Trophoblast cell (in vitro differentiated cells and primary cell): ENCODE data around the gene CFAP97D2.

Experiments used
- DNase-seq, 2 donors: peaks; one replicate each; pipeline ENCODE4 v3.0.0-alpha.2; 2016
- H2AFZ ChIP-seq: 2 replicates; pipeline ENCODE4 v1.6.1; 2013; ENCODE audit warnings: low read length, moderate library complexity, mild to moderate bottlenecking; ENCODE audit not compliant: insufficient read depth, poor library complexity
- H2AK5ac ChIP-seq: 2 replicates; pipeline ENCODE4 v1.6.1; 2013; ENCODE audit warnings: mild to moderate bottlenecking, low read length
- H2BK120ac ChIP-seq: 2 replicates; pipeline ENCODE4 v1.6.1; 2013; ENCODE audit warnings: low read length, mild to moderate bottlenecking, moderate library complexity; ENCODE audit not compliant: insufficient read depth, poor library complexity
- H2BK12ac ChIP-seq: 2 replicates; pipeline ENCODE4 v1.6.1; 2013; ENCODE audit warnings: mild to moderate bottlenecking, low read length, moderate library complexity
- H2BK5ac ChIP-seq: 2 replicates; pipeline ENCODE4 v1.6.1; 2013; ENCODE audit warnings: low read length, low read depth, moderate library complexity, mild to moderate bottlenecking; ENCODE audit not compliant: poor library complexity
- H3K14ac ChIP-seq: 2 replicates; pipeline ENCODE4 v1.6.1; 2013; ENCODE audit warnings: mild to moderate bottlenecking, low read length
- H3K18ac ChIP-seq: 2 replicates; pipeline ENCODE4 v1.6.1; 2013; ENCODE audit warnings: mild to moderate bottlenecking, low read length
- H3K23ac ChIP-seq: 2 replicates; pipeline ENCODE4 v1.6.1; 2013; ENCODE audit warnings: low read length
- H3K27ac ChIP-seq: 2 replicates; pipeline ENCODE4 v1.5.1; 2013; ENCODE audit warnings: low read depth, mild to moderate bottlenecking, inconsistent platforms, low read length, moderate library complexity
- H3K27me3 ChIP-seq: 2 replicates; pipeline ENCODE4 v1.6.1; 2013; ENCODE audit warnings: inconsistent platforms, mild to moderate bottlenecking, low read length, moderate library complexity; ENCODE audit not compliant: insufficient read depth
- H3K36me3 ChIP-seq, 2 experiments: 1 replicate in 1 of 2; 2 replicates in 1 of 2; pipeline ENCODE4 v1.6.1; 2013; ENCODE audit warnings: low read length in 2 of 2, mild to moderate bottlenecking in 2 of 2, moderate library complexity in 1 of 2; ENCODE audit not compliant: insufficient read depth in 2 of 2, control insufficient read depth in 1 of 2
- H3K4ac ChIP-seq: 2 replicates; pipeline ENCODE4 v1.6.1; 2013; ENCODE audit warnings: low read depth, mild to moderate bottlenecking, low read length, moderate library complexity
- H3K4me1 ChIP-seq, 2 experiments: 1 replicate in 1 of 2; 2 replicates in 1 of 2; pipeline ENCODE4 v1.6.1; 2013; ENCODE audit warnings: low read length in 2 of 2, mild to moderate bottlenecking in 2 of 2, moderate library complexity in 1 of 2; ENCODE audit not compliant: insufficient read depth in 2 of 2, control insufficient read depth in 1 of 2
- H3K4me2 ChIP-seq: 2 replicates; pipeline ENCODE4 v1.6.1; 2013; ENCODE audit warnings: inconsistent platforms, mild to moderate bottlenecking, low read length, moderate library complexity
- H3K4me3 ChIP-seq: 2 replicates; pipeline ENCODE4 v1.5.1; 2013; ENCODE audit warnings: mild to moderate bottlenecking, low read depth, low read length, inconsistent platforms
- H3K79me1 ChIP-seq: one replicate; pipeline ENCODE4 v1.6.1; 2013; ENCODE audit warnings: low read length
- H3K79me2 ChIP-seq: 2 replicates; pipeline ENCODE4 v1.6.1; 2013; ENCODE audit warnings: low read length, mild to moderate bottlenecking; ENCODE audit not compliant: control insufficient read depth, insufficient read depth, poor library complexity
- H3K9ac ChIP-seq: 2 replicates; pipeline ENCODE4 v1.6.1; 2013; ENCODE audit warnings: mild to moderate bottlenecking, low read length
- H3K9me3 ChIP-seq: 2 replicates; pipeline ENCODE4 v1.6.1; 2013; ENCODE audit warnings: low read depth, mild to moderate bottlenecking, control low read depth, inconsistent platforms, low read length; ENCODE audit not compliant: insufficient read depth
- H4K12ac ChIP-seq: 2 replicates; pipeline ENCODE4 v1.6.1; 2013; ENCODE audit warnings: low read depth, mild to moderate bottlenecking, low read length, moderate library complexity
- H4K8ac ChIP-seq: 2 replicates; pipeline ENCODE4 v1.6.1; 2013; ENCODE audit warnings: low read depth, mild to moderate bottlenecking, low read length, moderate library complexity
- H4K91ac ChIP-seq: one replicate; pipeline ENCODE4 v1.6.1; 2013; ENCODE audit warnings: low read depth, mild to moderate bottlenecking, low read length, moderate library complexity
- WGBS: extraction: QIAGEN DNeasy Blood & Tissue Kit; methylation state at CpG from one replicate; pipeline ENCODE4 v1.1.7; 2013; ENCODE audit warnings: missing lambda C conversion rate; ENCODE audit not compliant: insufficient read length, insufficient coverage; ENCODE audit errors: extremely low coverage; 5-methylcytosine and 5-hydroxymethylcytosine counted together

The CFAP97D2 gene

GRCh38 chr13:114142640-114143490 lies 36.2 kb upstream of the CFAP97D2 start:
- 100% methylated on average over 1 of the region's 28 CpGs for WGBS
- no peak overlapping the region for H2BK12ac ChIP-seq
- H4K91ac ChIP-seq, result no peak overlapping the region

GRCh38 chr13:114143806-114144605 lies 35.1 kb upstream of the CFAP97D2 start:
- Histone ChIP-seq H3K4me2 (no peak overlapping the region), H3K9me3 (peaks cover 16% of the 10 kb centered on the region), H3K79me2 (no peaks in the 10 kb centered on the region), H3K36me3 (no peaks in the 10 kb centered on the region), H2BK5ac (no peak overlapping the region), H3K18ac (no peak overlapping the region), H3K23ac (no peak overlapping the region), H2AFZ (no peak overlapping the region), H3K9ac (no peak overlapping the region), H2BK120ac (no peak overlapping the region), H3K27me3 (no peaks in the 10 kb centered on the region), H2BK12ac (no peak overlapping the region), H4K8ac (no peak overlapping the region), H3K79me1 (no peaks in the 10 kb centered on the region), H3K4ac (no peak overlapping the region), H4K12ac (no peak overlapping the region), H3K27ac (no peak overlapping the region), H3K14ac (no peak overlapping the region), H3K4me3 (no peak overlapping the region), H4K91ac (no peak overlapping the region), H3K4me1 (no peaks in the 10 kb centered on the region), H2AK5ac (no peak overlapping the region)
- no peak for DNase-seq
- WGBS, result no CpG with 5 or more reads among the region's 24 CpGs

More at GRCh38 chr13:114142640-114143490, 36.2 kb upstream of the CFAP97D2 start:
- no peaks in the 10 kb centered on the region for H3K79me1 ChIP-seq
- no peak overlapping the region for H4K12ac ChIP-seq
- H3K4ac ChIP-seq, result no peak overlapping the region
- no peak overlapping the region for H2BK5ac ChIP-seq
- DNase-seq, result no peak
- no peak overlapping the region for H4K8ac ChIP-seq
- no peak overlapping the region for H3K18ac ChIP-seq
- H3K4me3 ChIP-seq, result no peak overlapping the region
- H3K79me2 ChIP-seq, result no peaks in the 10 kb centered on the region
- H3K9ac ChIP-seq, result no peak overlapping the region
- H3K36me3 ChIP-seq, result no peaks in the 10 kb centered on the region
- no peaks in the 10 kb centered on the region for H3K27me3 ChIP-seq
- no peak overlapping the region for H2BK120ac ChIP-seq
- no peak overlapping the region for H3K4me2 ChIP-seq
- no peak overlapping the region for H2AK5ac ChIP-seq
- H3K4me1 ChIP-seq, result no peaks in the 10 kb centered on the region
- no peak overlapping the region for H3K23ac ChIP-seq
- H2AFZ ChIP-seq, result no peak overlapping the region
- no peak overlapping the region for H3K27ac ChIP-seq
- peaks cover 14% of the 10 kb centered on the region for H3K9me3 ChIP-seq
- no peak overlapping the region for H3K14ac ChIP-seq

GRCh38 chr13:114144606-114145244 lies 34.3 kb upstream of the CFAP97D2 start:
- no peak overlapping the region for H3K4me3 ChIP-seq
- H3K9me3 ChIP-seq, result peaks cover 16% of the 10 kb centered on the region
- no peaks in the 10 kb centered on the region for H3K79me1 ChIP-seq
- H3K23ac ChIP-seq, result no peak overlapping the region
- no peaks in the 10 kb centered on the region for H3K79me2 ChIP-seq
- H2BK120ac ChIP-seq, result no peak overlapping the region
- no peaks in the 10 kb centered on the region for H3K27me3 ChIP-seq
- H2AK5ac ChIP-seq, result no peak overlapping the region
- H3K4ac ChIP-seq, result no peak overlapping the region
- H3K4me2 ChIP-seq, result no peak overlapping the region
- DNase-seq, result no peak
- H4K12ac ChIP-seq, result no peak overlapping the region
- no peak overlapping the region for H3K27ac ChIP-seq
- H3K4me1 ChIP-seq, result no peaks in the 10 kb centered on the region
- H4K91ac ChIP-seq, result no peak overlapping the region
- H2BK5ac ChIP-seq, result no peak overlapping the region
- no peak overlapping the region for H2AFZ ChIP-seq
- no peak overlapping the region for H3K9ac ChIP-seq
- H3K36me3 ChIP-seq, result no peaks in the 10 kb centered on the region
- H3K18ac ChIP-seq, result no peak overlapping the region
- H2BK12ac ChIP-seq, result no peak overlapping the region
- no peak overlapping the region for H4K8ac ChIP-seq
- WGBS, result no CpG with 5 or more reads among the region's 17 CpGs
- no peak overlapping the region for H3K14ac ChIP-seq

GRCh38 chr13:114145256-114145655 lies 33.8 kb upstream of the CFAP97D2 start:
- no peak overlapping the region for H4K12ac ChIP-seq
- H3K27ac ChIP-seq, result no peak overlapping the region
- H3K23ac ChIP-seq, result no peak overlapping the region
- H3K9ac ChIP-seq, result no peak overlapping the region
- H3K36me3 ChIP-seq, result no peaks in the 10 kb centered on the region
- no peak overlapping the region for H2AK5ac ChIP-seq
- no peak overlapping the region for H3K4ac ChIP-seq
- no peak for DNase-seq
- H3K18ac ChIP-seq, result no peak overlapping the region
- no peak overlapping the region for H4K8ac ChIP-seq
- peaks cover 16% of the 10 kb centered on the region for H3K9me3 ChIP-seq
- H3K4me2 ChIP-seq, result no peak overlapping the region
- no CpG with 5 or more reads among the region's 3 CpGs for WGBS
- H2AFZ ChIP-seq, result no peak overlapping the region
- H3K79me2 ChIP-seq, result no peaks in the 10 kb centered on the region
- H3K4me1 ChIP-seq, result no peaks in the 10 kb centered on the region
- H3K79me1 ChIP-seq, result no peaks in the 10 kb centered on the region
- H2BK5ac ChIP-seq, result no peak overlapping the region
- no peak overlapping the region for H3K4me3 ChIP-seq
- no peak overlapping the region for H2BK12ac ChIP-seq
- H2BK120ac ChIP-seq, result no peak overlapping the region
- no peaks in the 10 kb centered on the region for H3K27me3 ChIP-seq
- H4K91ac ChIP-seq, result no peak overlapping the region
- H3K14ac ChIP-seq, result no peak overlapping the region
